GM19351 (cell line): Measurements from ENCODE around the gene EIF2B1.
"Not testable (repeated sequence)": the region's sequence is repeated elsewhere in the genome, so short reads cannot be mapped to it uniquely, and the experiment has no call there.

Source experiments
- ATAC-seq: cut with Tn5 transposase; IDR thresholded peaks from one replicate; pipeline ENCODE4 v1.9.1; 2021; ENCODE audit warnings: mild to moderate bottlenecking, moderate library complexity; ENCODE audit not compliant: unreplicated experiment

Gene EIF2B1

DNA sequence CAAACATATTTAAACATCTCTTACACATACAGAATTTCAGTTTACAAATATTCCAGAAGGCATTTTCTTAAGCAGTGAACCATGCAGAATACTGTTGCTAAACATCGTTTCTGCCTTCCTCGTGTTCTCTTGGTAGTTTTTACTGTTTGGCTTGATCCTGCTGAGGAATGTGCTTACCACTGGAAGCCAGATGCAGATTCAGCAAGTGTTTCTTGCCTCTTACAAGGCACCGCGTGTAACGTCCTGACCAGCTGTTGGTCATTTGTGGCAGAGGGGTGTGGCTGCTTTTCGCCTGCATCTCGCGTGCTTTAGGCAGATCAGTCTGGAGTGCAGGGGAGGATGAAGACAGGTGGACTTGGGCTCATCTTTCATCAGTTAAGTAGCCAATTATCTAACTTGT, 12.4 kb downstream of the EIF2B1 start:
- ATAC-seq: no peak

DNA sequence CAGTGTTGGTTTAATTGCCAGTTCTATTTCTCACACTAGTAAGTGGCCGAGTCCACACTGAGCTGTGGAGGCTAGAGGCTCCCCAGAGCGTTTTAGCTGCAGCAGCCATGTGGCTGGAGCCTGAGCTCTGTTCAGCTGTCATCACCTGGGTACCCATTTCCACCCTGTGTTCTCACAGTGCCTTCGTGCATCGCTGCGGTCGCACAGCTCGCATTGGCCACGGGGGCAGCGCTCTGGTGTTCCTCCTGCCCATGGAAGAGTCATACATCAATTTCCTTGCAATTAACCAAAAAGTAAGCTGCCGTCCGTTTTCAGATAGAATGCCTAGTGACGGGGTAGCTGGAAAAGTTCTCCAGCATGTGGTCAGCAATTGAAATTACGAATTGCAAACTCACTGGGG, 15.9 kb downstream of the EIF2B1 start:
- no peak for ATAC-seq

DNA sequence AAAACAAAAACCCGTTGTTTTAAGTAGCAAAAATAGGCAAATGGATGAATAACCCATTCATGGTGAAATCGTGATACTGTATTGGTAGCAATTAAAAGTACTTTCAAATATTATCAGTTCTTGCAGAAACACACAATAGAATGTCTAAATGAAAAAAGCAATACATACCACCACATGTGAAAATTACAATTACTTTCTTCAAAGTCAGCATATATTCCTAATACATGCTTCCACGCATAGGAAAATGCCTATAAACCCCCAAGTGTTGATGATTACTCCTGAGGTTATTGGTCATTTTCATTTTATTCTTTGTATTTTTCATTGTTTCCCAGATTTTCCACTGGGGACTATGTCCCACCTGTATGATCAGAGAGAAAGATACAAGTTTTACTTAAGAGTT, 16.3 kb downstream of the EIF2B1 start:
- no peak for ATAC-seq

DNA sequence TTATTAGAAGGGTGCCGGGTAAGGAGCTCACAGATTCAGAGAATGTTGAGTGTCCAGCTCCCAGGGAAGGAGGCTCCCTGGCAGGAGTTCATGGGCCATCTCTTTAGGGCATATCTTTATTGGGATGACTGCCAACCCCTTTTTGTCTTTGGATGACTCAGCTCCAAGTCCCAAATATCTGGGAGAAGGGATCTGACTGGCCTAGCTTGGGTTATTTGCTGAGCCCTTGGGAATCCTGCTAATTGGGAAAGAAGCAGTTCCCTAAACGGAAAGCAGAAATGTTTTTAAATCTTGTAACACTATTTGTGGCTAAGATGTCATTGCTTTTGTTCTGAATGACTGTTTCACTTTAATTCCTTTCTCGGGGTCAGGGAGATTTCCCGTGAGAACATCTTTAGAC, 19.0 kb downstream of the EIF2B1 start:
- no peak for ATAC-seq

DNA sequence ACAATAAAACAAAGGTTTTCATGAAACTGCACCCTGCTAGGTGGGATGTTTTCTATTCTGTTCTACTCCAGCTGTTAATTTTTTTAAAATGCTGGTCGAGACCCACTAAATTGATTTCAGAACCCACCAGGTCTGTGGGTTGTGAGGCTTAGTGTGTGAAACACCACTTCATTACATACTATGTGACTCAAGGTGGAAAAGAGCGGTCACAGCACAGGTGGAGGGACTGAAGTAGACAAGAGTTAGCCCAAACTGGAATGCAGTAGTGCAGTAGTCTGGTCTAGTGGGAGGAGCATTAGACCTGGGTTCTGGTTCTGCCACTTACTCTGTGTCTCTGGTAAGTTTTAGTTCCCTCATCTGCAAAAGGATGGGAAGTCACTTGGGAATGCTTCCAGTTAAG, 19.4 kb downstream of the EIF2B1 start:
- ATAC-seq: no peak

DNA sequence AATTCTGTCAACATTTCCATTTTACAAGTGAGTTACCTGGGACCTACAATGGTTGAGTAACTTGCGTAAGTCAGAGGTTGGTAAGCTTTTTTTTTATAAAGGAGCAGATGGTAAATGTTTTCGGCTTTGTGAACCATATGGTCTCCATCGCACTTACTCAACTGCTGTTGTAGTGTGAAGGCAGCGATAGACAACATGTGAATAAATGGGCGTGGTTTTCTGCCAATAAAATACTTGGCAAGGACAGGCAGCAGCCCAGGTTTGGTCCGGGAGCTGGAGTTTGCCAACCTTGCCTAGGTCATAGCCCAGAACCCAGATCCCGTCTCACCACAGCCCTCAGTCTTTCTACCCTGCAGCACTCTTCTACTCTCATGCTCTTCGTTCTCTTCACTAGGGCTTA, 25.3 kb downstream of the EIF2B1 start:
- no peak for ATAC-seq

DNA sequence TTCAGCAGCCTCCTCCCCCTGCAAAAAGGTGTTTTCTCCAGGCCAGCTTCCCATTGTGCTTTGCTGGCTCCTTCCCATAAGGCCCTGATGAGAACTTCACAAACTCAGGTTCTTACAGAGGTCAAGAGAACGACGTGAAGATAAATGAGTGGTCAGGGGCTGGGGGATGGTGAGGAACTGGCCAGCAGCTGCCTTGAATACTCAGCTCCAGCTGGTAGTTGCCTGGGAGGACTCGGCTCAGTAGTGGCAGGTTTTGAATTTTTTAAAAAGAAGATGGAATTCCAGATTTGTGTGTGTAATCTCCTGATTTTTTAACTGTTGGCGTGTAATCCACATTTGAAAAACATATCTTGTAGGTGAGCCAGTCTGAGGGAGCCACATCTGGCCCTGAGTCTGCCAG, 25.7 kb downstream of the EIF2B1 start:
- no peak for ATAC-seq

DNA sequence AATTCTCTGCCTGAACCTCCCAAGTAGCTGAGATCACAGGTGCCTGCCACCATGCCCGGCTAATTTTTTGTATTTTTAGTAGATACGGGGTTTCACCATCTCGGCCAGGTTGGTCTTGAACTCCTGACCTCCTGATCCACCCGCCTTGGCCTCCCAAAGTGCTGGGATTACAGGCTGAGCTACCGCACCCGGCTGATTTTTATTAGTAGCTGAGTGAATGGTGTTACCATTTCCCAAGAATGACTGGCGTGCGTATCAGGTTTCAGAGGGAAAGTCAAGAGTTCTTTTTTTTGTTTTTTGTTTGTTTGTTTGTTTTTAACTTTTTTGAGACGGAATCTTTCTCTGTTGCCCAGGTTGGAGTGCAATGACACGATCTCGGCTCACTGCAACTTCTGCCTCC, 30.0 kb downstream of the EIF2B1 start:
- not testable (repeated sequence) for ATAC-seq

DNA sequence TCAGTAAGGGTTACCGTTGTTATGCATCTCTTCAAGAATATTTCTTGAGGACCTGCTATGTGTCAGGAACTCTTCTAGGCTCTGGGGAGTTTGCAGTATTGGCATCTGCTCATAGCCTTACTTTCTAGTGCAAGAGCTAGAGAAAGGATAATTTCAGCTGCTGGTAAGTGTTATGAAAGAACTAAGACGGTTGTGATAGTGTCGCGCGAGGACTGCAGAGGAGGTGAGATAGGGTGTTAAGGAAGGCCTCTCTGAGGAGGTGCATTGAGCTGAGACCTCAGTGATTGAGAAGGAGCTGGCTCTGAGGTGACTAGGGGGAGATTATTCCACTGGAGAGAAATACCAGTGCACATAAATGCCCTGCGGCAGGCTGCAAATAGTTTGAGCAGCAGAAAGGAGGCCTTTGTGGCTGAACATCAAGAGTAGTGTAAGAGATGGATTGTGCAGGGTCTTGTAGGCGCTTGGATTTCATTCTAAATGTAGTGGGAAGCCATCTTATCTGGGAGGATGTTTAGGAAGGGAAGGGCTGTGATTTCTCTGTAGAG, 30.8 kb downstream of the EIF2B1 start:
- no peak for ATAC-seq

DNA sequence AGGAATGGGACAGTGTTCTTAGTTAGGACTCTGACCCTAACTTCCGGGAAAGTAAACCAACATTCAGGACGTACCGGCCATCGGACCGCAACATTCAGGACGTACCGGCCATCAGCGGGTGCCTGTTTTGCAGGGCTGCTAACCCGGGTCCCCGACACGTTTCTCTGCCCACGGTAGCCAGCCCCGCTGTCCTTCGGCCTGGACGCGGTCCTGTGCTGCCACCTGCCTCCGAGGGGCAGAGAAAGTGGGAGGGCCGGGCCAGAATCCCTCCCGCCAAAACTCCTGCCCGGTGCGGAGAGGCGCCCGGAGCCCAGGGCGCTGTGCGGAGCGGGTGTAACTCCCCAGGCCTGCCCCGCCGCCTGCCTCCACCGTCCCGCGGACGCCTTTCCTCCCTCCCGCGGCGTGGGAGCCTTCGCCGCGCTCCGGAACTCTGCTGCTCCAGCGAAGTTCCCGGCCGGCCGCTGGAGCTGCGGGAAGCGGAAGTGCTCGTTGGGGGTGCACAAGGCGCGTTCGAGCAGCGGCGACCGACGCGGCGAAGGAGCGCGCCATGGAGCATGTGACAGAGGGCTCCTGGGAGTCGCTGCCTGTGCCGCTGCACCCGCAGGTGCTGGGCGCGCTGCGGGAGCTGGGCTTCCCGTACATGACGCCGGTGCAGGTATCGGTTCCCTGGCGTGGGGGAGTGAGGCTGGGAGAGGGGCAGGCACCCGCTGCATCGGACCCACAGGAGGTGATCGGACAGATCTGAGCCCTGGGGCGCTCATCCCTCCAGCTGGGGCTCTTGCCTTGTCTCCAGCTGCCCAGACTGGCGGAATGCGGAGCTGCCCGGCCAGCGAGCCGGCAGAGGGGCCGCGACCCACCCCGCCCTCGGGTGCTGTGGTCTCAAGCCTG, 31.6 kb downstream of the EIF2B1 start, which contains the start of gene DDX55:
Gene DDX55, plus strand, starts transcription at position 498 of the 888 bp plus-strand sequence. Its CDS starts 50 bp downstream, at position 548.
- ATAC-seq: peak; percentile 87

DNA sequence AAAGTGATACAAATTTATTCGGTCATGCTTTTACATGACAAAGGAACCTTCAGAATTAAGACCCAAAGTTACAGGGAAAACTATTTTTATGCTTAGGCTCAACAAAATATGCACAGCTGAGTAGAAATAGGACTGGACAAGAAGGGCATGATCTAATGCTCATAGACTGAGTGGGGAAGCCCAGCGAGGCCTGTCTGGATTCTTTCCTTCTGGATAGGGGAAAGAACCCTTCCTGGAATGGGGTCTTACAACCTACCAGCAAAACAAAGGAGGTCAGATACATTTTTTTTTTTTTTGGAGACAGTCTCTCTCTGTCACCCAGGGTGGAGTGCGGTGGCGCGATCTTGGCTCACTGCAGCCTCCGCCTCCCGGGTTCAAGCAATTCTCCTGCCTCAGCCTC, 33.8 kb downstream of the EIF2B1 start:
- no peak for ATAC-seq

DNA sequence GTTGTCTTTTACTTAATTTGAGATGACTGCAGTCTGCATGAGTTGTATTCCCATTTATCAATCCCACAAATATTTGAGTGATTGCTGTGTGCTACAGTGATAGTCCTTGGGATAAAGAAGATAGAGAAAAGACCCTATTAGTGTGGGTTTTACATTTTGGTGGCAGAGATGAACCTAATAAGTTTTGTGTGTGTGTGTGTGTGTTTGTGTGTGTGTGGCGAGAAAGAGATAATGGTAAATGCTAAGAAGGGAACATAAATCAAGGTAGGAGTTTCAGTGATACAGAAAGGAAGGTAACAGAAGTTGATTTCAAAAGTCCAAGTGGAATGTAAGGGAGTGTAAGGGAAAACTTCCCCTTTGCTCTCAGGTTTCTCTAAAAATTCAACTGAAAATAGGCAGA, 34.2 kb downstream of the EIF2B1 start:
- ATAC-seq: no peak

DNA sequence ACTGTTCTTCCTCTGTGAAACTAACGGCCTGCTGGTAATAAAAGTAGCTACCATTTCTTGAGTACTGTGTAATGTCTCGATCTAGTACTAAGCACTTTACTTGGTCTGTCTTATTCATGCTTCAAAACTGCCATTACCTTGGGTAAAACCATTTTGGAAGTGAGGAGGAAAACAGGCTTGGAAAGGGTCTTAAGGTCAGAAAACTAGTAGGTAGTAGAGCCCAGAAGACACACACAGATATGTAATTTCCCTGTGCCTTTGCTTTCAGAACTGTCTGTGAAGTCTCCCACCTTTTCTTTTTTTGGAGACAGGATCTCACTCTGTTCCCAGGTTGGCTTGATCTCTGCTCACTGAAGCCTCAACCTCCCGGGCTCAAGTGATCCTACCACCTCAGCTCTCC, 35.0 kb downstream of the EIF2B1 start:
- no peak for ATAC-seq

DNA sequence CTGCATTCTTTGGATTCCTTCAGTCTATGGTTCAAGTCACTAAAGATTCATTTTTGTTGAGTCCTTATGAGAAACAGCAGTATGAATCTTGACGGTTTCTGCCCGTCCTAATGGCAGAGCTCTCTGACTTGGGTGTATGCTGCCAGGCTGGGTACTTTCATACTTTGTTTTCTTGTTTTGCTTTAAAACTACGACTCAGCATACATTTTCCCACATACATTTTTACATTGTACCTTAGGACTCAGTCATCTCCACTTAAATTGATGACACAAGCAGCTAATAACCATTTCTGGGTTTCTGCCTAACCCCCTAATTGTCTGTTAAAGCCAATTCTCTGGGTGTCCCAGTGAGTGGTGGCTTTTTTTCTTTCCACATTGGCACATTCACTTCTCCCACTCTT, 36.4 kb downstream of the EIF2B1 start:
- ATAC-seq: no peak

DNA sequence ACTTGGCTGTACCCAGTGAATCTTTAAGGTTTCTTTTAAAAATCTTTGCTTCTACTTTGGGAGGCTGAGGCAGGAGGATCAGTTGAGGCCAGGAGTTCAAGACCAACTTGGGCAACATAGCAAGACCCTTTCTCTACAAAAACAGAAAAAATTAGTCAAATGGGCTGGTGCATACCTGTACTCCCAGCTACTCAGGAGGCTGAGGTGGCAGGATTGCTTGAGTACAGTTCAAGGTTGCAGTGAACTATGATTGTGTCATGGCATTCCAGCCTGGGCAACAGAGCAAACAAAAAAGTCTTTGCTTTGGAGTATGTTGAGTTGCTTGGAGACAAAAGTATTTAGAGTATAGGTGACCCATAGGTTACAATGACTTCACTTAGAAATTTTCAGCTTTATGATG, 37.8 kb downstream of the EIF2B1 start:
- no peak for ATAC-seq

DNA sequence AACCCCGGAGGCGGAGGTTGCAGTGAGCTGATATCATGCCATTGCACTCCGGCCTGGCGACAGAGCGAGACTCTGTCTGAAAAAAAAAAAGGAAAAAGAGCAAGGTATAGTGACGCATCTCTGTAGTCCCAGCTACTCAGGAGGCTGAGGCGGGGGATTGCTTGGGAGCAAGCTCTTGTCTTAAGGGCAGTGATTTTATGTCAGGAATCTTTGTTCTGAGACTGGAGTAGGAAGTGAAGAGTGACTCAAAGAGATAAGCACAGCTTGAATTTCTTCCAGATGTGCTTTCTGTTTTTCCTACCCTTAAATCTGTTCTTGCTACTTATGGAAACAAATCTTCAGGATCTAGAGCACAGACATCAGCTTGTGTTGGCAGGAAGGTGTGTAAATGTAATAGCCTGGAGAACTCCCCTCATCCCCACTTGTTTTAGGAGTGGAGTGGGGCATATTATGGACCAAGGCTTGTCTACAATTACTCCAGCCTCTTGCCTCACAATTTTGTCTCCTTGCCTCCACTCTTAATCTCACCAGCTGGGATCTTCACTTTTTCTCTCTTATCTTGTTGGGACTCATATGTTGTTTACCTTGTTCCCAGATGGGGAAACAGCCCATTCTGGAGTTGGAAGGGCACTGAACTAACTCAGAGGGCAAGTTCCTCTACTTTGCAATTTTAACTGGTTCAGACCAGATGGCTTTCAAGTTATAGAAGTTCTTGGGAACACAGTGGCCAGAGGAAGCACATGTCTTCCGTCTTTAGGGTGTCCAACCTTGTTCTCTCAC, 41.6 kb downstream of the EIF2B1 start:
- ATAC-seq: no peak

DNA sequence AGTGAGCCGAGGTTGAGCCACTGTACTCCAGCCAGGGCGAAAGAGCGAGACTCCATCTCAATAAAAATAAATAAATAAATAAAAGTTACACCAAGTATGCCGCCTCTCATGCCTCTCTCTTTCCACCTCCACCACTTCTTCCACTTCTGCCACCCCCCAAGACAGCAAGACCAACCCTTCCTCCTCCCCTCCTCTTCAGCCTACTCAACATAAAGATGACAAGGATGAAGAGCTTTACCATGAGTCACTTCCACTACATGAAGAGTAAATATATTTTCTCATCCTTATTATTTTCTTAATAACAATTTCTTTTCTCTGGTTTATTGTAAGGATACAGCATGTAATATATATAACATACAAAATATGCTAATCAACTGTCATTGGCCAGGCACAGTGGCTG, 52.7 kb downstream of the EIF2B1 start:
- no peak for ATAC-seq

DNA sequence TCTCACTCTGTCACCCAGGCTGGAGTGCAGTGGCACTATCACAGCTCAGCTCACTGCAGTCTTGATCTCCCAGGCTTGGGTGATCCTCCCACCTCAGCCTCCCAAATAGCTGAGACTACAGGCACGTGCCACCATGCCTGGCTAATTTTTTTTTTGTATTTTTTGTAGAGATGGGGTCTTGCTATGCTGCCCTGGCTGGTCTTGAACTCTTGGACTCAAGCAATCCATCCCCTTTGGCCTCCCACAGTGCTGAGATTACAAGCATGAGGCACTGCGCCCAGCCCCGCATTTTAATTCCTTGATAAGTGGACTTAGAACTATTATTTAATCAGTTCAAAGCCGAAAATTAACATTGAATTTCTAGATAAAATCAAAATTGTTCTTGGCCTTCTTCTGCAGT, 54.7 kb downstream of the EIF2B1 start:
- ATAC-seq: not testable (repeated sequence)

DNA sequence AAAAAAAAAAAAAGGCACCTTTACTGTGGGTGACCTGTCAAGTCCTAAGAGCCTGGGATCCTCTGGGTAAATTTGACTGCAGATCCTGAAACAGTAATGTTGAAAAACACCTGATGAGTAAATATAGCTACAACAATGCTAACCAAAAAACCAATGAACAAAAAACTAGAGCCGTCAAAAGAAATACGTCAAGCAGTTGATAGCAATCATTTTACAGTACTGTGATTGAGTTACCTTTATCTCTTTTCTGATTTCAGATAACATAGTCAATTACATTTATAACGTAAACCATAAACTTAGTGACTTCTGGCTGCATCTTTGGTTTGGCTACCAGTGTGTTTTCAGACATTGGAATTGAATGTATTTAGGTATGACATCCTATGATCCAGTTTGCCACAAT, 55.2 kb downstream of the EIF2B1 start:
- ATAC-seq: no peak

DNA sequence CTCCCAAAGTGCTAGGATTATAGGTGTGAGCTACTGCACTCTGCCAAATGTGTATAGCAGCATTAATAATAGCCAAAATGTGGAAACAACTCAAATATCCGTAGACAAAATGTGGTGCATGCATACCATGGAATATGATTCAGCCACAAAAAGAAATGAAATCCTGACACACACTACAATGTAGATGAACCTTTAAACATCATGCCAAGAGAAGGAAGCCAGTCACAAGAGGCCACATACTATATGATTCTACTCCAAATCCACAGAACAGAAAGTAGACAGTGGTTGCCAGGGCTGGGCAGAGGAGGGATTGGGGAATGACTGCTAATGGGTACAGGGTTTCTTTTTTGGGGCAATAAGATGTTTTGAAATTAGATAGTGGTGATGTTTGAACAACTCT, 56.9 kb downstream of the EIF2B1 start:
- ATAC-seq: no peak

DNA sequence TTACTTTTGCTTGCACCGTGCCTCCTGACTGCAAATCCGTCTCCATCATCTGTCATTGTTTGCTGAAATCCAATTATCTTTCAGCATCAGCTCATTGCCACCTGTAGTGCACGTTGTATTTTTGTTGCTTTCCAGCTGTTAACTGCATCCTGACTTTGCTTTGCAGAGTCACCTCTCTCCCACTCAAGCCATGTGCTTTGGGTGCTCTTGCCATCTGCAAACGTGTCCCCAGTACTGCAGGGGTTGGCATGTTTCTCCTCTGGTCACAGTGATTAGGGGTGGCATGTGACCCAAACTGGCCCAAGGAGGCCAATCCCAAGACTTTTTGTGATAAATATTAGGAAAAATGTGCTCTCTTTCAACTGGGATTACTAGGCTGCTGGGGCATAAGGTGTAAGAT, 59.6 kb downstream of the EIF2B1 start:
- no peak for ATAC-seq

DNA sequence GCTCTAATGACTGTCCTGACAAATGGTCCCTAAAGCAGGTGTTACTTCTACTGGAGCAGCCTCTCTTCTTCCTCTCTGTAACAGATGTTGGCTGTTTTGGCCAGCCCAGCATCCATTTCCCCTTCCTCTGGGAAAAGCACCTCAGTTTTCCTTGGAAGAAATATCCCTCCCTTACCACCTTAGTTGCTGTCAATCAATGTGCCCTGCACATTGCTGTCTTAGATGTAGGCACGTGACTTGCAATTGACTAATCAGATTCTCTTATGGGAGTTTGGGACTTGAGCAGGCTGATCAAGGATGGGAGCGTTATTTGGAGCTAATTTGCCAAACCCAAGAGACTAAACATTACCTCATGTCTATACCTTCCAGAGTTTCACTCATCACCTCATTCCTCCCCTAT, 61.1 kb downstream of the EIF2B1 start:
- no peak for ATAC-seq
